Measurements from ENCODE around the gene RCAN2.

RCAN2 gene

DNA sequence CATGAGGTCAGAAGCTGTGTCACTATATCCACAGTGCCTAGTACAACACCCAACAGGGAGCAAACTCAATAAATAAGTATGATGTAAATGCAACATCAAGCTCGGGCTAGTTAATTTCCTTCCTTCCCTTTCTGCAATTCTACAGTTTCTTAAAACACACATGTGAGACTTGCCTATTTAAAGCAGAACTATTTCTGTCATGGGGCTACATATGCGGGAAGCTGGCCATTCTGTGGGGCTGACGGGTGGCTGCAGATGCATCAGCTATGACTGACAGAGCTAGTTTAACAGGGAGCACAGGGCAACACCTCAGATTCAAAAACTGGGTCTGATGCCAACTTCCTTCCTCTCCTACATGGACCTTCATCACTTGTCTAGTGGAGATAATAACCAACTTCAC, 202.4 kb downstream of the RCAN2 start:
- H4K20me1 ChIP-seq (ENCODE audit: insufficient read depth, low read length) = no peaks in the 10 kb centered on the region
- H3K4me3 ChIP-seq (ENCODE audit: low read length) = no peak overlapping the region
- peak; percentile 21 for DNase-seq
- no peaks in the 10 kb centered on the region for H3F3A ChIP-seq (ENCODE audit: insufficient read depth, low read length)
- H3K27ac ChIP-seq (ENCODE audit: low read length) = peak overlapping the region; percentile 25; the same call in 1 of the 2 replicates
- H3K4me1 ChIP-seq (ENCODE audit: low read length) = peaks cover 6% of the 10 kb centered on the region; the same call in 1 of the 2 replicates
- H3K4me2 ChIP-seq (ENCODE audit: low read depth, low read length) = peak overlapping the region; percentile 4; the same call in 1 of the 2 replicates
- H2AFZ ChIP-seq (ENCODE audit: low read length) = no peak overlapping the region
- H3K9me2 ChIP-seq (replicated peaks; ENCODE audit: insufficient read depth, low read length) = no peaks in the 10 kb centered on the region
- H3K79me2 ChIP-seq (ENCODE audit: low read length) = no peaks in the 10 kb centered on the region
- H3K9me3 ChIP-seq (replicated peaks; ENCODE audit: insufficient read depth, low read length) = no peaks in the 10 kb centered on the region
- TF ChIP-seq EZH2 (optimal IDR thresholded peaks at IDR 0.05; ENCODE audit: low read depth, low read length) = no peak
- TF ChIP-seq, protein P1, sequence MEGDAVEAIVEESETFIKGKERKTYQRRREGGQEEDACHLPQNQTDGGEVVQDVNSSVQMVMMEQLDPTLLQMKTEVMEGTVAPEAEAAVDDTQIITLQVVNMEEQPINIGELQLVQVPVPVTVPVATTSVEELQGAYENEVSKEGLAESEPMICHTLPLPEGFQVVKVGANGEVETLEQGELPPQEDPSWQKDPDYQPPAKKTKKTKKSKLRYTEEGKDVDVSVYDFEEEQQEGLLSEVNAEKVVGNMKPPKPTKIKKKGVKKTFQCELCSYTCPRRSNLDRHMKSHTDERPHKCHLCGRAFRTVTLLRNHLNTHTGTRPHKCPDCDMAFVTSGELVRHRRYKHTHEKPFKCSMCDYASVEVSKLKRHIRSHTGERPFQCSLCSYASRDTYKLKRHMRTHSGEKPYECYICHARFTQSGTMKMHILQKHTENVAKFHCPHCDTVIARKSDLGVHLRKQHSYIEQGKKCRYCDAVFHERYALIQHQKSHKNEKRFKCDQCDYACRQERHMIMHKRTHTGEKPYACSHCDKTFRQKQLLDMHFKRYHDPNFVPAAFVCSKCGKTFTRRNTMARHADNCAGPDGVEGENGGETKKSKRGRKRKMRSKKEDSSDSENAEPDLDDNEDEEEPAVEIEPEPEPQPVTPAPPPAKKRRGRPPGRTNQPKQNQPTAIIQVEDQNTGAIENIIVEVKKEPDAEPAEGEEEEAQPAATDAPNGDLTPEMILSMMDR (IDR thresholded peaks at IDR 0.05; ENCODE audit: low read length) = no peak
- TF ChIP-seq EZH2phosphoT487 (IDR thresholded peaks at IDR 0.05; ENCODE audit: low read length) = no peak
- H3K27me3 ChIP-seq (replicated peaks; ENCODE audit: insufficient read depth, low read length) = no peaks in the 10 kb centered on the region
- H3K9ac ChIP-seq (ENCODE audit: low read length) = no peak overlapping the region
- H3K36me3 ChIP-seq (replicated peaks; ENCODE audit: insufficient read depth, low read length) = no peaks in the 10 kb centered on the region

DNA sequence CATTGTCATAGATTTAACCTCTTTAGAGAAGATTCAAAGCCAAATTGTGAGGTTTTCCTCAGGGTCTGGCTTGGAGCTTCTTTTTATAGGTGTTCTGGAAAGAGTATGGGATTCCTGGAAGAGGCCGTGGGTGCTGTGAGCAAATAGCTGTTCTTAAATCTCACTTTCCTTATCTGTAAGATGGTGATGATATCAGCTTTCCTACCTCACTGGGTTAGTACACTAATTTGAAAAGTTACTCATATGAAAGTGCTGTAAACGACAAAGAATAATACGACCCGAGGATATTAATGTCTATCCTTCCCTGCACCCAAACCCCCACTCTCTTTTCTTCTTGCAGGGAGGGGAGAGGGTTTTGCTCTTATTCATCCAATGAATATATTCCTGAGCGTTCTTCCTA, 203.6 kb downstream of the RCAN2 start:
- H3F3A ChIP-seq (ENCODE audit: insufficient read depth, low read length) = no peaks in the 10 kb centered on the region
- no peaks in the 10 kb centered on the region for H3K9me2 ChIP-seq (replicated peaks; ENCODE audit: insufficient read depth, low read length)
- H3K9me3 ChIP-seq (replicated peaks; ENCODE audit: insufficient read depth, low read length) = no peaks in the 10 kb centered on the region
- no peak overlapping the region for H3K4me2 ChIP-seq (ENCODE audit: low read depth, low read length)
- no peak for DNase-seq
- H3K4me1 ChIP-seq (ENCODE audit: low read length) = peaks cover 6% of the 10 kb centered on the region; the same call in 1 of the 2 replicates
- H3K27me3 ChIP-seq (replicated peaks; ENCODE audit: insufficient read depth, low read length) = no peaks in the 10 kb centered on the region
- H4K20me1 ChIP-seq (ENCODE audit: insufficient read depth, low read length) = no peaks in the 10 kb centered on the region
- no peaks in the 10 kb centered on the region for H3K36me3 ChIP-seq (replicated peaks; ENCODE audit: insufficient read depth, low read length)
- no peak overlapping the region for H2AFZ ChIP-seq (ENCODE audit: low read length)
- H3K9ac ChIP-seq (ENCODE audit: low read length) = no peak overlapping the region
- no peak overlapping the region for H3K4me3 ChIP-seq (ENCODE audit: low read length)
- H3K79me2 ChIP-seq (ENCODE audit: low read length) = no peaks in the 10 kb centered on the region
- TF ChIP-seq EZH2 (optimal IDR thresholded peaks at IDR 0.05; ENCODE audit: low read depth, low read length) (no peak), EZH2phosphoT487 (IDR thresholded peaks at IDR 0.05; ENCODE audit: low read length) (no peak)
- TF ChIP-seq, protein P1 (IDR thresholded peaks at IDR 0.05; ENCODE audit: low read length) = no peak
- no peak overlapping the region for H3K27ac ChIP-seq (ENCODE audit: low read length)

DNA sequence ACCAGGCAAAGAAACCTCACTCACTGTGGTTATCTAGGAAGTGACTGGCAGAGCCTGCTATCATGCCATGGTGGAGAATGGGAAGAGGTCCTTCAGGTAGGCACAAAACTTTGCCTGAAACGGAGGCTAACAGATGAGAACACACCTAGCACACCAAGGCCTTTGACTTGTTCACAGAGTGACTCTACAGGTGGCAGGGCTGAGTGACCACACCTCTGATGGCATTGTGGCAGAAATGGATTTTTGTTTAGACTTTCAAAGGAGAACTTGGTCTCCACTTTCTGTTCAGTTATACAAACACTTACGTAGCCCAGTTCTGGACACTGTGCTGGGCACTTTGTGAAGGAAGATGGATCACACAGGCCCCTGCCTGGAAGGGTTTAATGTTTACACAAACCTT, 204.2 kb downstream of the RCAN2 start:
- Histone ChIP-seq H3K9ac (ENCODE audit: low read length) (no peak overlapping the region), H4K20me1 (ENCODE audit: insufficient read depth, low read length) (no peaks in the 10 kb centered on the region), H3K4me2 (ENCODE audit: low read depth, low read length) (no peak overlapping the region), H3K36me3 (replicated peaks; ENCODE audit: insufficient read depth, low read length) (no peaks in the 10 kb centered on the region), H3K27ac (ENCODE audit: low read length) (no peak overlapping the region), H3K79me2 (ENCODE audit: low read length) (no peaks in the 10 kb centered on the region), H3K4me3 (ENCODE audit: low read length) (no peak overlapping the region), H3K9me2 (replicated peaks; ENCODE audit: insufficient read depth, low read length) (no peaks in the 10 kb centered on the region), H2AFZ (ENCODE audit: low read length) (no peak overlapping the region), H3K9me3 (replicated peaks; ENCODE audit: insufficient read depth, low read length) (no peaks in the 10 kb centered on the region), H3K4me1 (ENCODE audit: low read length) (peaks cover 6% of the 10 kb centered on the region; the same call in 1 of the 2 replicates), H3K27me3 (replicated peaks; ENCODE audit: insufficient read depth, low read length) (no peaks in the 10 kb centered on the region), H3F3A (ENCODE audit: insufficient read depth, low read length) (no peaks in the 10 kb centered on the region)
- no peak for DNase-seq
- TF ChIP-seq, protein P1 (IDR thresholded peaks at IDR 0.05; ENCODE audit: low read length) = no peak
- TF ChIP-seq EZH2 (optimal IDR thresholded peaks at IDR 0.05; ENCODE audit: low read depth, low read length) = no peak
- TF ChIP-seq EZH2phosphoT487 (IDR thresholded peaks at IDR 0.05; ENCODE audit: low read length) = no peak
